H1 (cell line): ENCODE measurements around the gene SHISA9.

ENCODE experiments used
- GABPA ChIP-seq: IDR thresholded peaks from 2 replicates; pipeline ENCODE4 v1.6.1; 2011; ENCODE audit warnings: mild to moderate bottlenecking, low read length, moderate library complexity, borderline replicate concordance; ENCODE audit not compliant: insufficient read depth
- KDM4A ChIP-seq: IDR thresholded peaks from one replicate; pipeline ENCODE4 v1.7.1; 2012; ENCODE audit warnings: low read depth, mild to moderate bottlenecking, moderate library complexity, low read length, inconsistent platforms; ENCODE audit not compliant: severe bottlenecking
- POLR2A ChIP-seq, 2 experiments: IDR thresholded peaks; 1 replicate in 1 of 2; 2 replicates in 1 of 2; pipeline ENCODE4 v1.6.1; 2011; ENCODE audit warnings: low read depth in 2 of 2, low read length in 2 of 2, mild to moderate bottlenecking in 2 of 2; ENCODE audit errors: control extremely low read depth in 1 of 2

DNA sequence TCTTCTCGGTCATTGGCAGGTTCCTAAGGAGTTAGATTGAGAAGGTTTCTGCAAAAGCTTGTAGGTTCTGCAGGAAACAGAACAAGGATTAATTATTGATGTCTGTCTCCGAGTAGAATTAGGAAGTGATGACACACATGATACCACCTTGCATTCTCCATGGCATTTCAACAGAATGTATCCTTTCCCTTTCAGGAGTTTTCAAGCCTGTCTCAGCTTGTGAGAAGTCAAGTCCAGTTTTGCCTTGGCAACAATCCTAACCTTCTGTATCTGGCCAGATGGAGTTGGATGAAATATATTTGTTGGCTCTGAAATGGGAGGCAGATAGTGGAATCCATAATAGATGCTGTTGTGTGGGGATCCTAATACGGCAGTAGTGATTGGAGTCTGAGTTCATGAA is 235.5 kb downstream of the SHISA9 start:
- TF ChIP-seq GABPA = no peak
- no peak for TF ChIP-seq POLR2A (IDR thresholded peaks at IDR 0.05; ENCODE audit: control extremely low read depth in 1 of 2, low read depth in 2 of 2, low read length in 2 of 2)
- TF ChIP-seq KDM4A = no peak
